ENCODE data around the gene VGF. TPM values are rescaled to one million over a fixed set of nuclear protein-coding genes. Genes with fewer than 3 reads are reported as not detected.
A peak's percentile ranks its signal among the peaks of the same experiment; 100 is the strongest.
"Not testable (repeated sequence)": the region's sequence is repeated elsewhere in the genome, so short reads cannot be mapped to it uniquely, and the experiment has no call there.

VGF gene
- total RNA-seq, 1 donor from 2014 or later = 8.7 TPM

DNA sequence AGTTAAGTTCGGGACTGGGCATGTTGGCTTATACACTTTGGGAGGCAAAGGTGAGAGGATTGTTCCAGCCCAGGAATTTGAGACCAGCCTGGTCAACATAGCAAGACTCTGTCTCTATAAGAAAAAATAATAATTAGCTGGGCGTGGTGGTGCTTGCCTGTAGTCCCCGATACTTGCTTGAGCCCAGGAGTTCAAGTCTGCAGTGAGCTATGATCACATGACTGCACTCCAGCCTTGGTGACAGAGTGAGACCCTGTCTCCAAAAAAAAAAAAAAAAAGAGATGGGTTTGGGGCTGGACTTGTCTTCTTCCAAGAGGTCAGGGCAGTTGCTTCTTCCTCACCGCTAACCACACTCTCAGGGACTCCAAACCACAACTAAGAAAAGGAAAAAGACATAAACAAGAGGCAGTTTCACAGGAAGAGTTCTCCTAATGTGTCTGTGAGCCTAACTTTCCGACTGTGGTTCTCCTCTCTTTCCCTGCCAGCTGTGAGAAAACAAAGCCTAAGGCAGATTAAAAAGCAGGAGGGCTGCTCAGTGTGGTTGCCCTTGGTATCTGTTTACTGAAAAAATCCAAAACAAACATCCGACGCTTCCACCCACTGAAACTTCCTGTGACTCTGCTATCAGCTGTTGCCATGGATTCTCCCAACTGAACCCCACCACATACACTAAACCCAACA lies 40.9 kb downstream of the VGF start:
- Mint-ChIP-seq H3K36me3 (ENCODE audit: low read depth) (no peaks in the 10 kb centered on the region), H3K4me3 (no peak overlapping the region), H3K27ac (ENCODE audit: unreplicated experiment) (no peak overlapping the region), H3K27me3 (ENCODE audit: low read depth) (peaks cover 7% of the 10 kb centered on the region), H3K9me3 (no peaks in the 10 kb centered on the region), H3K4me1 (peaks cover 47% of the 10 kb centered on the region)
- TF ChIP-seq, protein P1, sequence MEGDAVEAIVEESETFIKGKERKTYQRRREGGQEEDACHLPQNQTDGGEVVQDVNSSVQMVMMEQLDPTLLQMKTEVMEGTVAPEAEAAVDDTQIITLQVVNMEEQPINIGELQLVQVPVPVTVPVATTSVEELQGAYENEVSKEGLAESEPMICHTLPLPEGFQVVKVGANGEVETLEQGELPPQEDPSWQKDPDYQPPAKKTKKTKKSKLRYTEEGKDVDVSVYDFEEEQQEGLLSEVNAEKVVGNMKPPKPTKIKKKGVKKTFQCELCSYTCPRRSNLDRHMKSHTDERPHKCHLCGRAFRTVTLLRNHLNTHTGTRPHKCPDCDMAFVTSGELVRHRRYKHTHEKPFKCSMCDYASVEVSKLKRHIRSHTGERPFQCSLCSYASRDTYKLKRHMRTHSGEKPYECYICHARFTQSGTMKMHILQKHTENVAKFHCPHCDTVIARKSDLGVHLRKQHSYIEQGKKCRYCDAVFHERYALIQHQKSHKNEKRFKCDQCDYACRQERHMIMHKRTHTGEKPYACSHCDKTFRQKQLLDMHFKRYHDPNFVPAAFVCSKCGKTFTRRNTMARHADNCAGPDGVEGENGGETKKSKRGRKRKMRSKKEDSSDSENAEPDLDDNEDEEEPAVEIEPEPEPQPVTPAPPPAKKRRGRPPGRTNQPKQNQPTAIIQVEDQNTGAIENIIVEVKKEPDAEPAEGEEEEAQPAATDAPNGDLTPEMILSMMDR (conservative IDR thresholded peaks at IDR 0.05) = no peak
- DNase-seq (ENCODE audit: low read depth, low spot score) = no peak

DNA sequence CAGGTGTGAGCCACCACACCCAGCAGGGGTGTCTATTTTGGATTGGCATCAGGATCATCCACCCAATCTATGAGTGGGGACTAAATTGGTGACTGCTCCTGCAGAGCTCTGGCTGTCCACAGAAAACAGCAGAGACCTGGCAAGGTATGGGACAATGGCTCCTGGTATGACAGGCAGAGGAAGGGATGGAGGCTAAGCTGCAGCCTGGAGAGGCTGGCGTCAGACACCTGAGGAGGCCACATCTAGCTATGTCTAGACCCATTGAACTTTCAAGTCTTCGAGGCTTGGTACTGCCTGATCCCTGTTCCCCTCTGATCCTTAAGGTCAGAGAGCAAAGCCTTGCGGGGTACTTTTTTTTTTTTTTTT lies 41.7 kb downstream of the VGF start:
- Mint-ChIP-seq H3K27ac (ENCODE audit: unreplicated experiment) (no peak overlapping the region), H3K27me3 (ENCODE audit: low read depth) (peaks cover 7% of the 10 kb centered on the region), H3K36me3 (ENCODE audit: low read depth) (no peaks in the 10 kb centered on the region), H3K4me1 (peaks cover 47% of the 10 kb centered on the region), H3K4me3 (no peak overlapping the region), H3K9me3 (no peaks in the 10 kb centered on the region)
- TF ChIP-seq, protein P1 (conservative IDR thresholded peaks at IDR 0.05) = no peak
- no peak for DNase-seq (ENCODE audit: low read depth, low spot score)

DNA sequence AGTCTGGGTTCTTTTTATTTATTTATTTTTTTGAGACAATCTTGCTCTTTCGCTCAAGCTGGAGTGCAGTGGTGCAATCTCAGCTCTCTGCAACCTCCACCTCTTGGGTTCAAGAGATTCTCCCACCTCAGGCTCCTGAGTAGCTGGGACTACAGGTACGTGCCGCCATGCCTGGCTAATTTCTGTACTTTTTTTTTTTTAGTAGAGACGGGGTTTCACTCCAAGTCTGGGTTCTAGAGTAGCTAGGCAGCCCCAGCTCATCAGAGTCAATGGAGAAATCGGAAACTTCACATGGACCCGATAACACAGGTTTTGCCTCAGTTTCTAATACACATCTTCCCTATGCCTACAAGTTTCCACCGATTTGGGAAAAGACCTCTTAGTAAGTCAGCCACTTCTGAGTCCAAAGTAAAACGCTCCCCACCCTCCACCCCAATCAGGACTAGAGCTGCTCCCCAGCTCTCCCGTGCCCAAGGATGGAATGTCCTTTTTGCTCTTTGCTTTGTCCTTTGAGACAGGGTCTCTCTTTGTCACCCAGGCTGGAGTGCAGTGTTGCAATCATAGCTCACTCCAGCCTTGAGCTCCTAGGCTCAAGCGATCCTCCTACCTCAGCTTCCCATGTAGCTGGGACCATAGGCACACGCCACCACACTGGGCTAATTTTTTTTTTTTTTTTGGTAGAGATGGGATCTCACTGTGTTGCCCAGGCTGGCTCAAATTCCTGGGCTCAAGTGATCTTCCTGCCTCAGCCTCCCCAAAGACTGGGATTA lies 42.3 kb downstream of the VGF start:
- no peak for DNase-seq (ENCODE audit: low read depth, low spot score)
- peaks cover 47% of the 10 kb centered on the region for H3K4me1 Mint-ChIP-seq
- no peak overlapping the region for H3K4me3 Mint-ChIP-seq
- H3K36me3 Mint-ChIP-seq (ENCODE audit: low read depth) = no peaks in the 10 kb centered on the region
- peak overlapping the region; percentile 54 for H3K27ac Mint-ChIP-seq (ENCODE audit: unreplicated experiment)
- TF ChIP-seq, protein P1 (conservative IDR thresholded peaks at IDR 0.05) = no peak
- no peaks in the 10 kb centered on the region for H3K9me3 Mint-ChIP-seq
- peaks cover 7% of the 10 kb centered on the region for H3K27me3 Mint-ChIP-seq (ENCODE audit: low read depth)

DNA sequence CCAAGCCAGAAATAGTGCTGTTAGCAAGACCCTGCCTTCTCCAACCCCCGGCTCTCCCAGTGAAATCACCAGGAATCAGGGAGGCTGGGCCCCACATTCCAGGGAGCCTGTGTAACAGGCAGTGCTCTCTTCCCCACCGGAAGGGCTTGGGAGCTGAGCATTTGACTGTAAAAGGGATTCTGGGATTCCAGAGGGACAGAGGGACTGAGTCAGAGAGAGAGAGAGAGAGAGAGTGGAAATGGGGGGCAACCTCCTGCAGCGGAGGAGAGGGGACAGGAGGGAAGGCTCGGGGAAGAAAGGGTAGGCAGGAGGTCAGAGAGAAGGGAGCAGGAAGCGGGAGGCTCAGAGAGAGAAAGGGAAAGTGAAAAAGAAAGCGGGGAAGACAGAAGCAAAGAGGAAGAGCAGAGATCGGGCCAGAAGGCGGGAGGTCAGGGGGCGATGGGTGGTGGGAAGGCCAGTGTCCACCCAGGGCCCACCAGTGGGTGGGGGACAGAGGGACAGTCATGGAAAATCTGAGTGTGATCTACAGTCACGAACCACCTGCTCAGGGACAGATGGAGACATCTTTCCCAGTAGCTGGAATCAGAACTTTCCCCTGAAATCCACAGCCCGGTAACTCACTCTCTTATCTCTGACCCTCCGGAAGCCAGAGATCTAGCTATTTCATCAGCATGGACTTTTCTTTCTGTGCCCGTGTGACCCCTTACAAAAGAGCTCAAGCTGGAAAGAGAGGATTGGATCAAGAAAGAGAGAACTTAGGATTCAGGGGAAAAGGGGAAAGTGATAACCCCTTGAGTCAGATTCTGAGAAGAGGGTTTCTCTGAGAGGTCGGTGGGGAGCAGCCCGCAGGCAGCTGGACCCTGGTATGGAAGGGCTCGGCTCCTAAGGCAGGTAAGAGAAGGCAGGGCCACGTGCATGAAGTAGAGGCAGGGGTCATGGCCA lies 43.1 kb downstream of the VGF start:
- Mint-ChIP-seq H3K4me1 (peaks cover 44% of the 10 kb centered on the region), H3K27me3 (ENCODE audit: low read depth) (peaks cover 6% of the 10 kb centered on the region), H3K4me3 (no peak overlapping the region), H3K36me3 (ENCODE audit: low read depth) (no peaks in the 10 kb centered on the region), H3K9me3 (no peaks in the 10 kb centered on the region), H3K27ac (ENCODE audit: unreplicated experiment) (peak overlapping the region; percentile 97)
- no peak for DNase-seq (ENCODE audit: low read depth, low spot score)
- TF ChIP-seq, protein P1 (conservative IDR thresholded peaks at IDR 0.05) = no peak

GRCh38 chr7:101121631-101121990 lies 43.8 kb downstream of the VGF start:
- H3K4me1 Mint-ChIP-seq = peaks cover 37% of the 10 kb centered on the region
- not testable (repeated sequence) for H3K36me3 Mint-ChIP-seq (ENCODE audit: low read depth); H3K4me3 Mint-ChIP-seq; DNase-seq (ENCODE audit: low read depth, low spot score); H3K9me3 Mint-ChIP-seq; H3K27me3 Mint-ChIP-seq (ENCODE audit: low read depth); H3K27ac Mint-ChIP-seq (ENCODE audit: unreplicated experiment)

Data from neural crest cell (in vitro differentiated cells).